Fibroblast of skin of right biceps (primary cell): ENCODE results near the gene SPTAN1.

Source experiments
- DNase-seq: peaks from one replicate; pipeline ENCODE4 v3.0.0-alpha.2; 2013

Gene SPTAN1

DNA sequence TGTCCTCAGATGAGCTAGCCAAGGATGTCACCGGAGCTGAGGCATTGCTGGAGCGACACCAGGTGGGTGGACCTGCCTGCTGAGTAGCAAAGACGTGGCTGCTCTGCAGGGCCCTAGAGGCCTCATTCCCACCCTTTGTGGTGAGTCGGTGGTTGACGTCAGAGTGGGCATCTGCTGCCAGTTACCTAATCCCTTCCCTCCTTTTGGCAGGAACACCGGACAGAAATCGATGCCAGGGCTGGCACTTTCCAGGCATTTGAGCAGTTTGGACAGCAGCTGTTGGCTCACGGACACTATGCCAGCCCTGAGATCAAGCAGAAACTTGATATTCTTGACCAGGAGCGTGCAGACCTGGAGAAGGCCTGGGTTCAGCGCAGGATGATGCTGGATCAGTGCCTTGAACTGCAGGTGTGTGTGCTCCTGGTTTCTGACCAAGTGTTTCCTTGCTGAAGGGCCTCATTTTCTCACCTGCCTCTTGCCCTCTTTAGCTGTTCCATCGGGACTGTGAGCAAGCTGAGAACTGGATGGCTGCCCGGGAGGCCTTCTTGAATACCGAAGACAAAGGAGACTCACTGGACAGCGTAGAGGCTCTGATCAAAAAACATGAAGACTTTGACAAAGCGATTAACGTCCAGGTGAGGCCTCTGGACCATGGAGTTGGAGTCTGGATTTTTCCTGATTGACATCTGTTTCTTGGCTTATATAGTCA, 55.4 kb downstream of the SPTAN1 start:
- no peak for DNase-seq

- no peak for DNase-seq
Observed at GRCh38 chr9:128610897-128611296, 58.5 kb downstream of the SPTAN1 start.

DNA sequence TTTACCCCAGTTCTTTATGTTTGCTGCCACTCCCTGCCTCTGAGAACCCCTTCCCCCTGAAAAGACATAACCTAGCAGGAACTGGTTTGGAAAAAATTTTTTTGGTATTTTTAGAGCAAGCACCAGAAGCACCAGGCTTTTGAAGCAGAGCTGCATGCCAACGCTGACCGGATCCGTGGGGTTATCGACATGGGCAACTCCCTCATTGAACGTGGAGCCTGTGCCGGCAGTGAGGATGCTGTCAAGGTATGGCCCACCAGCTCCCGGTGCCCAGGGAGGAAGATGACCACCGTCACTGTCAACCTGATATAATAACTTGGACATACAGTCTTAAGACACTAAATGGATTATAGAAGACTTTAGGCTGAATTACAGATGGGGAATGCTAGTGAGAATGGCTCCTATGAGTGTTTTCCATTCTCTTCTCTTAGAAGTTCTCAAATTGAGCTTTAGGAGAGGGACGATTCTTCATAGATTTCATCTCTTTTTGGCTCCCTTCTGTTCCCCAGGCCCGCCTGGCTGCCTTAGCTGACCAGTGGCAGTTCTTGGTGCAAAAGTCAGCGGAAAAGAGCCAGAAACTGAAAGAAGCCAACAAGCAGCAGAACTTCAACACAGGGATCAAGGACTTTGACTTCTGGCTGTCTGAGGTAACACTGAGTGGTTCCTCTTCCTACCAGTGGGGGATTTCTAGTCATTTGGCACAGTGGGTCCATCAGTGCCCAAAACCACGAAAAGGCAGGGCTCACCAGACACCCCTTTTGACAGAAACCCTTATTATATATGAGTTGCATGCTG, 59.4 kb downstream of the SPTAN1 start:
- no peak for DNase-seq

GRCh38 chr9:128614728-128615127, 62.3 kb downstream of the SPTAN1 start:
- DNase-seq, result no peak

- DNase-seq, result no peak
Observed at GRCh38 chr9:128615571-128615970, 63.2 kb downstream of the SPTAN1 start.

GRCh38 chr9:128617943-128618342, 65.6 kb downstream of the SPTAN1 start:
- DNase-seq, result no peak

- no peak for DNase-seq
Observed at GRCh38 chr9:128619127-128619526, 66.7 kb downstream of the SPTAN1 start.

DNA sequence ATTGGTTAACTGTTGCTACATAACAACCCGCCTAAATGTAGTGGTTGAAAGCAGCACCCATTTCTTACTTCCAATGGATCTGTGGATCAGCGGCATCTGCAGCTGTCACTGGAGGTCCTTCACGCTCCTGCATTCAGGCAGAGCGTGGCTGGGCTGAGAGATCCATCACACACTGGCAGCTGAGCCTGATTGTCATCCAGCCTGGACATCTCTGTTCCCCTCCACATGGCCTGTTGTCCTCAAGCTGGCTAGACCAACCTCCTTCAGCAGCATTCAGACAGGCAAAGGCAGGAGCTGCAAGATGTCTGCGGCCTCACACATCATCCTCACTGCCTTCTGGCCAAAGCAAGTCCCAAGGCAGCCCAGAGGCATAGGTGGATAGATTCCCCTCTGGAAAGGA, 67.4 kb downstream of the SPTAN1 start:
- DNase-seq, result no peak

DNA sequence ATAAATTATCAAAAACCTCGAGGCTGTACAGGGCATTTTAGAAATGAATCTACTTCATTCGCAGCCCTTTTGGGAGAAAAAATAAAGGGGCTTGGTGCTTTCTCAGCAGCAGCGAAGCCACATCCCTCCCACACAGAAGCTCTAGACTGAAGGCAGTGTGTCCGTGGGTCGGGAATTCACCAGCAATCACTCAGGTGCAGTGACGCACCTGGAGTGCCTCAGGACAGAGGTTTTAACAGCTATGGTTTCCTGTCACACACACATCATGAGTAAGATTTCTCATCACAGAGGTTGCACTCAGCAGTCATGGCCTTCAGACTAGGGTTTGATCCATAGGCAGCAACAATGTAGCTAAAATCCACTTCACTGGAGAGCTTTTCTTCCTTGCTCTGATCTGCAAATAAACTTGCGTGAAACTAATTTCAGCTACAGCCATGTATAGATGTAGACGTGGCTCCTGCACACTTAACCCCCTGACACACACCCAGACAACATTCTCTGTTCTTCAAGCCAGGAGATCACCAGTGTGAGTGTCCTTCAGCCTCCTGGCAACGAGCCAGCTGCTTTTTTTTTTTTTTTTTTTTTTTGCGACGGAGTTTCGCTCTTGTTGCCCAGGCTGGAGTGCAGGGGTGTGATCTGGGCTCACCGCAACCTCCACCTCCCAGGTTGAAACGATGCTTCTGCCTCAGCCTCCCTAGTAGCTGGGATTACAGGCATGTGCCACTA, 69.5 kb downstream of the SPTAN1 start:
- no peak for DNase-seq

GRCh38 chr9:128624566-128624965, 72.2 kb downstream of the SPTAN1 start:
- no peak for DNase-seq

GRCh38 chr9:128625391-128626146, 73.2 kb downstream of the SPTAN1 start:
- DNase-seq, result no peak

GRCh38 chr9:128626181-128626580, 73.8 kb downstream of the SPTAN1 start:
- no peak for DNase-seq

- DNase-seq, result no peak
Observed at GRCh38 chr9:128627127-128627715, 74.8 kb downstream of the SPTAN1 start.

- no peak for DNase-seq
Observed at GRCh38 chr9:128627906-128628305, 75.5 kb downstream of the SPTAN1 start.

DNA sequence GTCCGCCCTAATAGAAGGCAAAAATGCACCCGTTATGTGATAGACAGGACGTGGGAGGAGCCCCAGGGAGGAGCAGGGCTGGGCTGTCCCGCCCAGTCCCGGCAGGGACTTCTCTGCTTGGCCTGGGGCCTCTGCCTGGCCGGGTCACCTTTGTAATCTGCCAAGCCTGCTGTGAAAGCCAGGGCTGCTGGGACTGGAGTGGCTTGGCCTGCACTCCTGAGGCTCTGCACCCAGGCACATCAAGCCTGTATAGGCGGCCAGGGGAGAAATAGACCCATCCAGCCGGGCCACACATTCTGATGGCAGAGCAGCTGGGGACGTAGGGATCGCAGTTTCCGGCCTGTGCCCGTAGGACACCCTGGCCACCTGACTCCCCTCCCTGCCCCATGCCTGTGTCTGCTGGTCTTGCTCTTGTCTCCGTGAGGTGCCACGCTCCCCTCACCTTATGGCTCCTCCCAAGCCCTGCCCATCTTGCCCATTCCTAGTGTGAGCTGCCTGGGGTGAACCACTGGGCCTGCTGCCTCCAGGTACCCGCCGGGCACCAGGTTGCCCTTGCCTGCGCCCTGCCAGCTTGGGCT, 76.2 kb downstream of the SPTAN1 start:
- DNase-seq, result no peak

DNA sequence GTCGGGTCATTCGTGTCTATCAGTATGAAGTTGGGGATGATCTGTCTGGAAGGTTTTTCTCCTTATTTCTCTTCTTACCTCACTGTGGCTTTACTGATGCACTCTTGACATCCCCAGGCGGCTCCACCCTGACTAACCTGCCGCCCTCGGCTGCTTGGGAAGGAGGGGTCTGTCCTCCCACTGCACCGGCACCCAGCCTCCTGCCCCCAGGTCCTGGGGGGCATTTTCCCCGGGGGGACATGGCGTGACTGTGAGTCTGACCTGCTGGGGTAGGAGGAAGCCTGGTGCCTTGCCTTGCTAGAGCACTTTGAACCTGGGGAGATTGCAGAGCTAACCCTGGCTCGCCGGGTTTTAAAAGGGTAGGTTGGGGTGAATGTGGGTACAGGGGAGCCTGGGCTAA, 76.7 kb downstream of the SPTAN1 start:
- no peak for DNase-seq

DNA sequence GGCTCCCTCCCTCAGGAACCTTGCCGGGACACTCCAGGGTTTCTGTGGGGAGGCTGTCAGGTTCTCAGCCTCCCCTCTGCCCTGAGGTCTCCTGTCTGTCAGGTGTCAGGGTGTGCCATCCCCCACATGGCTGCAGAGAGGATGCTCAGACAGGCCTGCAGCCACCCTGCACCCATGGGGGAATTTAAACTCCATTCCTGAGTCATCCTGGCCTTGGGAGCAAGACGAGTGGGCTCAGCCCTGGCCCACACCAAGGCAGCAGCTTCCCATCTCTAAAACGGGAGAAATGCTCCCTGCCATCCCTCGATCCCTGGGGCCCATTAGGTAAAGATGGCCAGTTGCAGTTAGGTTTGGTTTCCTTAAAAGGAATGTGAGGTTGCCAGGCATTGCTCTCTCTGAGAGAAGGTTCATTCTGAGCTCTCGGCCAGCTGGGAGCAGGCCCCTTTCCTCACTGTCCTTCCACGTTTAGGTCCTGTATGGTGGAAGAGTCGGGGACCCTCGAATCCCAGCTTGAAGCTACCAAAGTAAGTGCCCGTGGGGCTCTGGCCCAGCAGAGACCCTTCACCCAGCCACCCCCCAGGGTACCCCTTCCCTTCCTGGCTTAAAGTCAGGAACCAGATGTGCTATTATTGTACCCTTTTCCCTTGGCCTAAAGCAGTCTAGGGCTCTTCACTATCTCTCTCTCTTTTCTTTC, 77.6 kb downstream of the SPTAN1 start:
- no peak for DNase-seq

- no peak for DNase-seq
Observed at GRCh38 chr9:128631636-128632035, 79.2 kb downstream of the SPTAN1 start.

DNA sequence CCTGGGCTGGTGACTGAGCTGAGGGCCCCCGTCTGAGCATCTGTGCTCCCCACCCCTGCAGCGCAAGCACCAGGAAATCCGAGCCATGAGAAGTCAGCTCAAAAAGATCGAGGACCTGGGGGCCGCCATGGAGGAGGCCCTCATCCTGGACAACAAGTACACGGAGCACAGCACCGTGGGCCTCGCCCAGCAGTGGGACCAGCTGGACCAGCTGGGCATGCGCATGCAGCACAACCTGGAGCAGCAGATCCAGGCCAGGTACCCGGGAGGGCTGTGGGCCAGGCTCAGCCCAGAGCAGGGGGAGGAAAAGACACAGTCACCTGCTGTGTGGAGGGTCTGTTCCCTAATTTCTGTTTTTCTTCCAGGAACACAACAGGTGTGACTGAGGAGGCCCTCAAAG, 79.7 kb downstream of the SPTAN1 start:
- DNase-seq, result no peak

DNA sequence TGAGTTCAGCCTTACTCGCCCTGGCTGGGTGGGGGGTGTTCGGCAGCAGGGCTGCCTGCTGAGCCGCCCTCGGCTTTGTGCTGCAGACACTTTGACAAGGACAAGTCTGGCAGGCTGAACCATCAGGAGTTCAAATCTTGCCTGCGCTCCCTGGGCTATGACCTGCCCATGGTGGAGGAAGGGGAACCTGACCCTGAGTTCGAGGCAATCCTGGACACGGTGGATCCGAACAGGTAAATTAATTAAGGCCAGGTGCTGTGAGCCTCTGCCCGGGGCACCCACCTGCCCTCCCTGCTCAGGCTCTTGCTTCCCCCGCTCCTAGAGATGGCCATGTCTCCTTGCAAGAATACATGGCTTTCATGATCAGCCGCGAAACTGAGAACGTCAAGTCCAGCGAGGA, 80.1 kb downstream of the SPTAN1 start:
- DNase-seq, result no peak

- DNase-seq, result no peak
Observed at GRCh38 chr9:128633057-128633456, 80.7 kb downstream of the SPTAN1 start.

DNA sequence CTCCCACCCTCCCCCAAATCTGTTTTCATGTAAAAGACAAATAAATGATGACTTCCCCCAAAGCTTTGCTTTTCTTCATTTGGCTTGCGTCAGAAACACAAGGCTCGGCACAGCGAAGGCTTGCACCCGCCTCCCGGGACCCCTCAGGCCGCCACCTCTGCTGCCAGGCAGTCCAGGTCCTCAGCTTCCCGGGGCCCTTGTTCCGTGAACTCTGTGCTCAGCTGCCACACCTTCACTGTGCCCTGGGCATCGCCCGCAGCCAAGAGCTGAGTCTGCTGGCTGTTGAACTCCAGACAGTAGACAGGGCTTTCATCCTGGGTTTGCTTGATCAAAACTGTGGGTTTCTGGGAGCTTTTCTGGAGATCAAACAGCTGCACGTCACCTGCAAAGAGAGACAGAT, 81.2 kb downstream of the SPTAN1 start:
- no peak for DNase-seq
